Activated CD8-positive, alpha-beta T cell treated with anti-CD3 and anti-CD28 coated beads, Interleukin-2, amount 10 ng/mL, durations not matched to agents 7 days and 5 days (primary cell): ENCODE measurements around the gene C4orf54. TPM values are rescaled to one million over a fixed set of nuclear protein-coding genes. Genes with fewer than 3 reads are reported as not detected.

Experiments used
- ATAC-seq: fragments of 150-1000 bp; cut with Tn5 transposase; one replicate; pipeline ENCODE4 v1.10.0; 2021; ENCODE audit warnings: moderate library complexity
- CTCF ChIA-PET: fragments of 350-600 bp; sonication (Branson Sonifier 250); formaldehyde crosslinking; loops from one replicate; lab custom pipeline; 2021; ENCODE audit warnings: antibody characterized with exemption; lab: Charles Lee
- POLR2A ChIA-PET: fragments of 350-600 bp; sonication (Branson Sonifier 250); formaldehyde crosslinking; loops from one replicate; lab custom pipeline; 2021; ENCODE audit warnings: antibody characterized with exemption; lab: Charles Lee
- DNase-seq: peaks from one replicate; pipeline ENCODE4 v3.0.0-alpha.2; 2020
- H3K27ac Mint-ChIP-seq: one replicate; pipeline ENCODE4 v1.8.0; 2021; ENCODE audit warnings: mild to moderate bottlenecking, mixed read lengths
- H3K27me3 Mint-ChIP-seq: one replicate; pipeline ENCODE4 v1.8.0; 2021; ENCODE audit warnings: low read depth, mixed read lengths
- H3K36me3 Mint-ChIP-seq: one replicate; pipeline ENCODE4 v1.8.0; 2021; ENCODE audit warnings: low read depth, mixed read lengths
- H3K4me1 Mint-ChIP-seq: one replicate; pipeline ENCODE4 v1.8.0; 2021; ENCODE audit warnings: low read depth, mixed read lengths
- H3K4me3 Mint-ChIP-seq: one replicate; pipeline ENCODE4 v1.8.0; 2021; ENCODE audit warnings: mild to moderate bottlenecking, mixed read lengths
- H3K9me3 Mint-ChIP-seq: one replicate; pipeline ENCODE4 v1.8.0; 2022; ENCODE audit warnings: mixed read lengths; ENCODE audit not compliant: insufficient read depth
- total RNA-seq, 2 experiments: library from RNA; stranded (reverse); gene quantifications; one replicate each; pipeline ENCODE4 v1.2.3, GENCODE V29; 2021

The C4orf54 gene
- total RNA-seq, 2 experiments from 2014 or later = not detected

- ATAC-seq (no peak), DNase-seq (no peak)
- Mint-ChIP-seq H3K4me1 (no peaks in the 10 kb centered on the region), H3K4me3 (no peak overlapping the region), H3K9me3 (no peaks in the 10 kb centered on the region), H3K36me3 (no peaks in the 10 kb centered on the region), H3K27me3 (peaks cover 13% of the 10 kb centered on the region), H3K27ac (no peak overlapping the region)
- CTCF ChIA-PET = no interaction called here
- POLR2A ChIA-PET = no interaction called here
These were observed 22.0 kb downstream of the C4orf54 start for GRCh38 chr4:99635601-99636000.

- DNase-seq = no peak
- H3K9me3 Mint-ChIP-seq = peaks cover 4% of the 10 kb centered on the region
- no peak for ATAC-seq
These were observed 22.8 kb downstream of the C4orf54 start for GRCh38 chr4:99634742-99635360.

GRCh38 chr4:99633772-99634171 lies 23.9 kb downstream of the C4orf54 start:
- Mint-ChIP-seq H3K9me3 (peaks cover 4% of the 10 kb centered on the region), H3K4me1 (peaks cover 15% of the 10 kb centered on the region), H3K27me3 (peaks cover 8% of the 10 kb centered on the region), H3K27ac (no peak overlapping the region), H3K36me3 (no peaks in the 10 kb centered on the region), H3K4me3 (no peak overlapping the region)
- no peak for ATAC-seq
- no peak for DNase-seq
- ChIA-PET POLR2A (no interaction called here), CTCF (no interaction called here)

More at GRCh38 chr4:99634742-99635360, 22.8 kb downstream of the C4orf54 start:
- Mint-ChIP-seq H3K27me3 (peaks cover 8% of the 10 kb centered on the region), H3K4me1 (peaks cover 7% of the 10 kb centered on the region), H3K4me3 (no peak overlapping the region), H3K27ac (no peak overlapping the region), H3K36me3 (no peaks in the 10 kb centered on the region)
- CTCF ChIA-PET = no interaction called here
- POLR2A ChIA-PET = no interaction called here

- ChIA-PET POLR2A (no interaction called here), CTCF (no interaction called here)
- no peak overlapping the region for H3K4me3 Mint-ChIP-seq
- peaks cover 4% of the 10 kb centered on the region for H3K9me3 Mint-ChIP-seq
- peaks cover 8% of the 10 kb centered on the region for H3K27me3 Mint-ChIP-seq
- ATAC-seq (no peak), DNase-seq (no peak)
- H3K4me1 Mint-ChIP-seq = peaks cover 15% of the 10 kb centered on the region
- H3K36me3 Mint-ChIP-seq = no peaks in the 10 kb centered on the region
- H3K27ac Mint-ChIP-seq = no peak overlapping the region
These were observed 26.7 kb downstream of the C4orf54 start for GRCh38 chr4:99630857-99631360.

GRCh38 chr4:99629962-99630554 lies 27.6 kb downstream of the C4orf54 start:
- CTCF ChIA-PET = interaction anchor here (1.1 kb wide), 1 partner anchor 16 kb away, joined by 4 read pairs; no protein-coding TSS in a partner anchor
- H3K27me3 Mint-ChIP-seq = peaks cover 8% of the 10 kb centered on the region
- H3K9me3 Mint-ChIP-seq = peaks cover 4% of the 10 kb centered on the region
- H3K36me3 Mint-ChIP-seq = no peaks in the 10 kb centered on the region
- POLR2A ChIA-PET = interaction anchor here (0.6 kb wide), 2 partner anchors 36 to 542 kb away, joined by 3 to 5 read pairs; no protein-coding TSS in a partner anchor
- H3K4me3 Mint-ChIP-seq = no peak overlapping the region
- ATAC-seq (peak; percentile 57), DNase-seq (no peak)
- peaks cover 15% of the 10 kb centered on the region for H3K4me1 Mint-ChIP-seq
- H3K27ac Mint-ChIP-seq = peak overlapping the region; percentile 40

GRCh38 chr4:99628040-99628439 lies 29.6 kb downstream of the C4orf54 start:
- H3K36me3 Mint-ChIP-seq = no peaks in the 10 kb centered on the region
- ChIA-PET CTCF (no interaction called here), POLR2A (no interaction called here)
- DNase-seq = no peak
- peaks cover 5% of the 10 kb centered on the region for H3K27me3 Mint-ChIP-seq
- H3K4me3 Mint-ChIP-seq = no peak overlapping the region
- peaks cover 4% of the 10 kb centered on the region for H3K9me3 Mint-ChIP-seq
- H3K27ac Mint-ChIP-seq = no peak overlapping the region
- no peak for ATAC-seq
- H3K4me1 Mint-ChIP-seq = peaks cover 22% of the 10 kb centered on the region

- Mint-ChIP-seq H3K4me3 (no peak overlapping the region), H3K27ac (no peak overlapping the region), H3K36me3 (no peaks in the 10 kb centered on the region), H3K9me3 (peaks cover 3% of the 10 kb centered on the region), H3K4me1 (peaks cover 20% of the 10 kb centered on the region), H3K27me3 (peaks cover 8% of the 10 kb centered on the region)
- ChIA-PET CTCF (no interaction called here), POLR2A (no interaction called here)
- ATAC-seq = no peak
- no peak for DNase-seq
These were observed 32.3 kb downstream of the C4orf54 start for GRCh38 chr4:99625369-99625768.

- Mint-ChIP-seq H3K36me3 (no peaks in the 10 kb centered on the region), H3K4me3 (no peak overlapping the region), H3K27ac (no peak overlapping the region), H3K4me1 (peaks cover 8% of the 10 kb centered on the region), H3K9me3 (no peaks in the 10 kb centered on the region), H3K27me3 (peaks cover 11% of the 10 kb centered on the region)
- ChIA-PET POLR2A (no interaction called here), CTCF (no interaction called here)
- DNase-seq (peak; percentile 24), ATAC-seq (peak; percentile 44)
These were observed 33.4 kb downstream of the C4orf54 start for GRCh38 chr4:99624141-99624719.

- ChIA-PET POLR2A (no interaction called here), CTCF (no interaction called here)
- Mint-ChIP-seq H3K9me3 (no peaks in the 10 kb centered on the region), H3K27me3 (peaks cover 18% of the 10 kb centered on the region), H3K36me3 (no peaks in the 10 kb centered on the region), H3K27ac (no peak overlapping the region), H3K4me3 (no peak overlapping the region), H3K4me1 (peaks cover 7% of the 10 kb centered on the region)
- DNase-seq (no peak), ATAC-seq (no peak)
These were observed 35.3 kb downstream of the C4orf54 start for GRCh38 chr4:99622341-99622740.

GRCh38 chr4:99617374-99617773 lies 40.3 kb downstream of the C4orf54 start:
- ATAC-seq = no peak
- peaks cover 14% of the 10 kb centered on the region for H3K27me3 Mint-ChIP-seq
- H3K27ac Mint-ChIP-seq = no peak overlapping the region
- POLR2A ChIA-PET = no interaction called here
- no peaks in the 10 kb centered on the region for H3K36me3 Mint-ChIP-seq
- H3K4me1 Mint-ChIP-seq = no peaks in the 10 kb centered on the region
- H3K9me3 Mint-ChIP-seq = no peaks in the 10 kb centered on the region
- DNase-seq = no peak
- CTCF ChIA-PET = no interaction called here
- no peak overlapping the region for H3K4me3 Mint-ChIP-seq

GRCh38 chr4:99615170-99615820 lies 42.3 kb downstream of the C4orf54 start:
- H3K4me3 Mint-ChIP-seq = no peak overlapping the region
- no peaks in the 10 kb centered on the region for H3K4me1 Mint-ChIP-seq
- CTCF ChIA-PET = interaction anchor here (0.7 to 1.6 kb wide), 5 partner anchors 11 to 333 kb away, joined by 3 to 4 read pairs (median 3); no protein-coding TSS in a partner anchor
- no peaks in the 10 kb centered on the region for H3K36me3 Mint-ChIP-seq
- POLR2A ChIA-PET = no interaction called here
- no peaks in the 10 kb centered on the region for H3K9me3 Mint-ChIP-seq
- no peak overlapping the region for H3K27ac Mint-ChIP-seq
- DNase-seq = no peak
- no peak for ATAC-seq
- peaks cover 16% of the 10 kb centered on the region for H3K27me3 Mint-ChIP-seq
